GM12892 (cell line): Measurements from ENCODE around the gene TREX2.

Experiments used
- POLR2A ChIP-seq: IDR thresholded peaks from 2 replicates; pipeline ENCODE4 v1.6.1; 2011; ENCODE audit warnings: low read depth, low read length, control low read depth
- POLR2AphosphoS5 ChIP-seq: IDR thresholded peaks from 2 replicates; pipeline ENCODE4 v1.6.1; 2011; ENCODE audit warnings: low read depth, low read length, control low read depth
- TAF1 ChIP-seq: IDR thresholded peaks from 2 replicates; pipeline ENCODE4 v1.6.1; 2011; ENCODE audit warnings: low read depth, mild to moderate bottlenecking, control low read depth, low read length, borderline replicate concordance

GRCh38 chrX:153475271-153475670 is 29.4 kb upstream of the TREX2 start:
- no peak for TF ChIP-seq POLR2A
- TF ChIP-seq POLR2AphosphoS5 = no peak
- no peak for TF ChIP-seq TAF1
